Transverse colon (tissue), 4 donors: ENCODE results near the gene MED7.

Experiments used
- CTCF ChIP-seq, 5 experiments: fragments of 200-600 bp in 3 of 5; fragments of 450-650 bp in 2 of 5; sonication (generic) in 3 of 5; IDR thresholded peaks; 1 replicate in 2 of 5; 2 replicates in 3 of 5; pipeline ENCODE4 v1.5.1; 2016 to 2017; ENCODE audit warnings: antibody characterized with exemption in 5 of 5, inconsistent platforms in 3 of 5, mild to moderate bottlenecking in 2 of 5, moderate library complexity in 1 of 5
- EP300 ChIP-seq: sonication (generic); formaldehyde crosslinking; IDR thresholded peaks from one replicate; pipeline ENCODE4 v1.6.1; 2017; ENCODE audit warnings: antibody characterized with exemption, low read depth
- POLR2AphosphoS5 ChIP-seq, 3 donors: sonication (generic); formaldehyde crosslinking; IDR thresholded peaks; one replicate each; pipeline ENCODE4 v1.6.1; 2016; ENCODE audit warnings: antibody characterized with exemption in 3 of 3

GRCh38 chr5:157130925-157131324 is 11.7 kb downstream of the MED7 start:
- TF ChIP-seq CTCF (IDR thresholded peaks at IDR 0.05) (no peak), EP300 (no peak), POLR2AphosphoS5 (IDR thresholded peaks at IDR 0.05) (no peak)
